ENCODE measurements around the gene RAB22A. TPM values are rescaled to one million over a fixed set of nuclear protein-coding genes. Genes with fewer than 3 reads are reported as not detected.

The RAB22A gene
- total RNA-seq, 4 donors from 2014 or later = 16.7 to 26.2 (median 20.8) TPM

GRCh38 chr20:58401162-58401561, 91.6 kb downstream of the RAB22A start:
- TF ChIP-seq CTCF (IDR thresholded peaks at IDR 0.05) (no peak), POLR2A (IDR thresholded peaks at IDR 0.05) (no peak), EP300 (IDR thresholded peaks at IDR 0.05) (no peak)
- H3K9me3 ChIP-seq = no peaks in the 10 kb centered on the region
- DNase-seq (ENCODE audit: low spot score in 2 of 2) = no peak
- no peak overlapping the region for H3K4me3 ChIP-seq
- H3K27ac ChIP-seq = no peak overlapping the region
- H3K4me1 ChIP-seq = peaks cover 0 to 71% (median 12%) of the 10 kb centered on the region in 4 donors
- 83 to 87% methylated on average over 1 of the region's 1 CpG for WGBS, 2 donors
- H3K36me3 ChIP-seq = no peaks in the 10 kb centered on the region
- H3K27me3 ChIP-seq = no peaks in the 10 kb centered on the region

GRCh38 chr20:58402305-58402704, 92.8 kb downstream of the RAB22A start:
- Histone ChIP-seq H3K4me3 (no peak overlapping the region), H3K9me3 (no peaks in the 10 kb centered on the region), H3K36me3 (no peaks in the 10 kb centered on the region), H3K27ac (no peak overlapping the region), H3K27me3 (no peaks in the 10 kb centered on the region), H3K4me1 (peaks cover 0 to 82% (median 16%) of the 10 kb centered on the region in 4 donors)
- TF ChIP-seq CTCF (IDR thresholded peaks at IDR 0.05) (no peak), EP300 (IDR thresholded peaks at IDR 0.05) (no peak), POLR2A (IDR thresholded peaks at IDR 0.05) (no peak)
- 77 to 79% methylated on average over 5 of the region's 5 CpGs for WGBS, 2 donors
- DNase-seq (ENCODE audit: low spot score in 2 of 2) = no peak

- Histone ChIP-seq H3K4me1 (peaks cover 0 to 82% (median 18%) of the 10 kb centered on the region in 4 donors), H3K36me3 (no peaks in the 10 kb centered on the region), H3K27me3 (no peaks in the 10 kb centered on the region), H3K27ac (no peak overlapping the region), H3K9me3 (no peaks in the 10 kb centered on the region), H3K4me3 (no peak overlapping the region)
- TF ChIP-seq CTCF (IDR thresholded peaks at IDR 0.05) (no peak), POLR2A (IDR thresholded peaks at IDR 0.05) (no peak), EP300 (IDR thresholded peaks at IDR 0.05) (no peak)
- 60 to 77% methylated on average over 5 of the region's 5 CpGs for WGBS, 2 donors
- no peak for DNase-seq (ENCODE audit: low spot score in 2 of 2)
These were observed 93.3 kb downstream of the RAB22A start for GRCh38 chr20:58402827-58403226.

- no peak for TF ChIP-seq POLR2A (IDR thresholded peaks at IDR 0.05)
- H3K4me1 ChIP-seq = peaks cover 0 to 82% (median 20%) of the 10 kb centered on the region in 4 donors
These were observed 93.8 kb downstream of the RAB22A start for GRCh38 chr20:58403272-58403671.

GRCh38 chr20:58405504-58406291, 96.2 kb downstream of the RAB22A start:
- peak in 1 of 2 donors; percentile 1 for DNase-seq (ENCODE audit: low spot score in 2 of 2)
- H3K36me3 ChIP-seq = no peaks in the 10 kb centered on the region
- 79 to 81% methylated on average over 11 of the region's 11 CpGs for WGBS, 2 donors
- H3K4me1 ChIP-seq = peaks cover 0 to 79% (median 30%) of the 10 kb centered on the region in 4 donors
- no peak overlapping the region for H3K4me3 ChIP-seq
- peaks cover 0 to 2% of the 10 kb centered on the region in 2 donors for H3K27me3 ChIP-seq
- no peak overlapping the region for H3K27ac ChIP-seq
- no peaks in the 10 kb centered on the region for H3K9me3 ChIP-seq
- TF ChIP-seq POLR2A (IDR thresholded peaks at IDR 0.05) (no peak), EP300 (IDR thresholded peaks at IDR 0.05) (no peak), CTCF (IDR thresholded peaks at IDR 0.05) (no peak)

More at GRCh38 chr20:58403272-58403671, 93.8 kb downstream of the RAB22A start:
- H3K27me3 ChIP-seq = no peaks in the 10 kb centered on the region
- H3K9me3 ChIP-seq = no peaks in the 10 kb centered on the region
- no peak overlapping the region for H3K27ac ChIP-seq
- no peak for DNase-seq (ENCODE audit: low spot score in 2 of 2)
- 92 to 93% methylated on average over 3 of the region's 3 CpGs for WGBS, 2 donors
- H3K36me3 ChIP-seq = no peaks in the 10 kb centered on the region
- H3K4me3 ChIP-seq = no peak overlapping the region

Measured in tibial nerve (tissue), 4 donors.